CD4-positive, alpha-beta T cell treated with Interferon gamma for 1 hour (primary cell): ENCODE data around the gene ECPAS.
"Not testable (repeated sequence)": the region's sequence is repeated elsewhere in the genome, so short reads cannot be mapped to it uniquely, and the experiment has no call there.

Experiments
- DNase-seq: peaks from one replicate; pipeline ENCODE4 v3.0.0-alpha.2; 2020

Gene ECPAS

DNA sequence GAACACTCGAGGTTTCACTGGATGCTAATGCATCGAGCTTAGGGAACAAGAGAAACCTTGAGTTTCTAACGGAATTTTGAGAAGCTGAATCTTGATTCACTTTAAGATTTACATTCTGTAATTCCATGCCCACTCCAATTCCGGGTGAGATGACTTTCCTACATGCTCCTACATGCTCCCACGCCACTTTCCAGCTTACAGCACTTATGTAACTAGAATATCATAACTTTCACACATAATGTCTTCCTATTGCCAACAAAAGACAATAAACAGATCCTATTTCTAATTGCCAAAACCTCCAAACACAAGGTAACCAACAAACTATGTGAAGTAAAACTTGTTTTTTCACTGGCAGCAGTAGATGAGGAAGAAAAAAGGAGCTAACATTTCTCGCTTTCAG, 72.9 kb downstream of the ECPAS start:
- no peak for DNase-seq

DNA sequence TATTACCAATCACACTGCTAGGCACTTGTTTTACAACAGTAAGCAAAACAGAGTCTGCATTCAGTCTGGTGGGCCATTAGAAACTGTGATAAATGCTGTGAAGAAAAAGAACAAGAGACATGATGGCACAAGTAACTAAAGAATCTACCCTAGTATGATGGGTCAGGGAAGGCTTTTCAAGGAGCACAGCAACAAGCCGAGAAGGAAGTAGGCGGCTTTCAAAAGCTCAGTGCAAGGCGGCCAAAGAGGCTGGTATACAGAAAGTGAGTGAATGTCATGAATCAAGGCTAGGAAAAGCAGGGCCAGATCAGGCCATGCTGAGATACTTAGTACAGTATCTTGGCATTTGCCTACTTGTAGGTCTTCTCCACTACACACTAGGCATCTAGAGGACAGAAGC, 76.4 kb downstream of the ECPAS start:
- no peak for DNase-seq

- DNase-seq, result no peak
Observed at GRCh38 chr9:111405701-111406100, 78.5 kb downstream of the ECPAS start.

GRCh38 chr9:111401486-111401885, 82.7 kb downstream of the ECPAS start:
- DNase-seq, result not testable (repeated sequence)

DNA sequence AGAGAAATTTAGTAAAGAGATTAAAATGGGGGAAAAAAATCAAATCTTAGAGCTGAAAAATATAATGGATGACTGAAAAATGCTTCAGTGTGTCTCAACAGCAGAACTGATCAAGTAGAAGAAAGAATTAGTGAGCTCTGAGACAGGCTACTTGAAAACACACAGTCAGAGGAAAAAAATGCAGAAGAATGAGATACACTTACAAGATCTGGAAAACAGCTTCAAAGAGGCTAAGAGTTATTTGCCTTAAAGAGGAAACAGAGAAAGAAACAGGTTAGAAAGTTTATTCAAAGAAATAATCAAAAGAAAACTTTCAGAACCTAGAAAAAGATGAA, 83.7 kb downstream of the ECPAS start:
- DNase-seq, result no peak

- no peak for DNase-seq
Observed at GRCh38 chr9:111399772-111400563, 84.2 kb downstream of the ECPAS start.

DNA sequence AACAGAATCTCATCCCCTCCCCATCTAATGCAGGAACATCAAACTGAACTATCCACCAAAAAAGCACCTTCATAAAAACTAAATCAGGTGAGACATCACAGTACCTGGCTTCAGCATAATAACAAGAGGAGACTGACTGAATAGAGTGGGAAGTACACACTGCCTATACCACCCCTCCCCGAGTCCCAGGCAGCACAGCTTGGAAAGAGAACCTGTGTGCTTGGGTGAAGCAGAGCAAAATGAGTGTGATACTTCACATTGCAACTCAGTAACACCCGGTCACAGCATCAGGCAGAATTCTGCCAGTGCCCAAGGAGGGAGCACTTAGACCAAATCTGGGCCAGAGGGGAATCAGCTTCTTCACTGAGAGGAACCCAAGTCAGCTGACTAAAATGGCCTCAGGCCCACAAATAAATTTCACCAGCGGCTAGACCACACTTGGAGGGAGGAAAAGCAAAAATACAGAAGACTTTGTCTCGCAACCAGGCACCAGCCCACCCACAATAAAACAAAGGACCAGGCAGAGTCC, 84.9 kb downstream of the ECPAS start:
- DNase-seq, result no peak

DNA sequence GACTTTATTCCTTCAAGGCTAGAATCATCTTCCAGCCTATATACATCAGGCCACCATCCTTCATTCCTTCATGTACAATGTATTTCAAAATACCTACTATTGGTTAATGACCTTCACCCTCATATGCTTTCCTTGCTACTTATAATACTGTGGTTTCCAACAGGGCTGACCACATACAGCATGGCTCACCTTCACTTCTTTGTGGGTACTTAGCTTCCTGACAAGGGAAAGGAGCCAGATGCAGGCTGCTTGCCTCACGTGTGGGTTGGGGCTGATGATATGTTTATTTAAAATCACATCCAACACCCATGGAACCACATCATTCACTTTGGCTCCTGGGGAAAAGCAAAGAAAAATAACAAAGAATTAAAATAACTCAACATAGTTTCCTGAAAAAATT, 90.2 kb downstream of the ECPAS start:
- DNase-seq, result no peak

- DNase-seq, result no peak
Observed at GRCh38 chr9:111389406-111389805, 94.8 kb downstream of the ECPAS start.

GRCh38 chr9:111386386-111386785, 97.8 kb downstream of the ECPAS start:
- no peak for DNase-seq

- DNase-seq, result no peak
Observed at GRCh38 chr9:111381006-111381405, 103.2 kb downstream of the ECPAS start.

DNA sequence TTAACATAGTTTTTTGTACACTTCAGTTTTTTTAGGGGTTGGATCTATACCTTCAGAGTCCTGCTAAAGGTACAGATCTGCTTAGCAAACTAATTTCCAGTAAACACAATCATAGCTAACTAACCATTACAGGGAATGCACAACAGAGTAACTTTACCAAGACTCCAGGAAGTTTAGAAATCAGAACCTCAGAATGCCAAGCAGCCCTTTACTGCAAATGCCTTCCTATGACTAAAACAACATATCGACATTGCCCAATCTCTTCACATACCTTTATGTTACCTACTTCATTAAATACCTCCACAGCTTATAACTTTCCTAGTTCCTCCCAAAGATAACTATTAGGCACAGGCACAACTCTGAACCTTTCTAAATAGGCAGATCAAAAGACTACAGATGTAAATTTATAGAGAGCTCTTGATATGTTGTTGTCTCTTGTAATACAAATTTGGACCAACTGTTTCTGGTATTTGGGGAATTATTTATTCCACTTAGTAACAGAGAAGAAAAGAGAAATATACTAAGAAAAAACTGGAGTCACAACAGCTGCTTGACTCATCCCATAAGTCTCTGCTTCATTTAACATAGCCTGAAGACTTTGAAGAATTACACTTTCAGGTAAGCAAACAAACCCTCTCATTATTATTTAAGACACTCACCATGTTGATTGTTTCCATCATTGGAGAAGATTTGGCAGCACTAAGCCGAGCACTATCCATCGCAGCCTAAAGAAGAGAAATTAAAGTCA, 108.2 kb downstream of the ECPAS start:
- DNase-seq, result no peak

GRCh38 chr9:111375062-111375461, 109.1 kb downstream of the ECPAS start:
- DNase-seq, result no peak

- DNase-seq, result no peak
Observed at GRCh38 chr9:111372297-111372696, 111.9 kb downstream of the ECPAS start.

- DNase-seq, result no peak
Observed at GRCh38 chr9:111366978-111367377, 117.2 kb downstream of the ECPAS start.

DNA sequence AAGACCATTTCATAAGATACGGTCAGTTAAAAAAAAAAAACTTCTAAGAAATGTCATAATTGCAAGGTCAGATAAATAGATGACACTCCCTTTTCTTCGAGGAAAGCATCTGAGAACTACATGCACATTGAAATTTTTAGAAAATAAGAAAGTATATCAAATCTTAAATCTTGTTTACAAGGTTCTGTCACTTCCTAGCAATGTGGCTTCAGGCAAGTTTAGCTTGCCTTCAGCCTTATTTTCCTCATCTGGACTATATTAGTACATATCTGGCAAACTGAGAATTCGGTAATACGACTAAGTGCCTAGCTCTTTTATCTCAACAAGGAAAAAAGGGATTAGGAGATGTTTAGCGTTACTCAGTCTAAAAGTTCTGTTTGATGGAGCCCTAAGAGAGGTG, 121.7 kb downstream of the ECPAS start:
- no peak for DNase-seq

DNA sequence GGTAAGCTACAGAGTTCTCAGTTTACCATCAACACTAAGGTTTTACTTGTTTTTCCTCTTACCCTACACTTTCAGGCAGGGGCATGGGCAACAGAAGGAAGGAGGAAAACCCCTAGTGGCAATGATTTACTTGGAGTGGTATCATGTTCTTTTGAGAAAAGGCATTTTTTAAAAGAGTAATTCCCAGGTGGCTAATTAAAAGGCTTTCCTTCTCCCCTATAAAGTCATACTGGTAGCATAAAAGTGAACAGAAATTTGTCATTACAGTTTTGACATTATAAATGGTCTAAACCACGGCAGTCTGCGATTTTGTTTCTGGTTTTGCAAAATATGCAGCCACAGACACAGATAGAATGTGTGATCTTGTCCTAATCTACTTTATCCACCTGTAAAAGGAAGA, 123.3 kb downstream of the ECPAS start:
- no peak for DNase-seq

GRCh38 chr9:111356481-111357244, 127.5 kb downstream of the ECPAS start:
- DNase-seq, result no peak

DNA sequence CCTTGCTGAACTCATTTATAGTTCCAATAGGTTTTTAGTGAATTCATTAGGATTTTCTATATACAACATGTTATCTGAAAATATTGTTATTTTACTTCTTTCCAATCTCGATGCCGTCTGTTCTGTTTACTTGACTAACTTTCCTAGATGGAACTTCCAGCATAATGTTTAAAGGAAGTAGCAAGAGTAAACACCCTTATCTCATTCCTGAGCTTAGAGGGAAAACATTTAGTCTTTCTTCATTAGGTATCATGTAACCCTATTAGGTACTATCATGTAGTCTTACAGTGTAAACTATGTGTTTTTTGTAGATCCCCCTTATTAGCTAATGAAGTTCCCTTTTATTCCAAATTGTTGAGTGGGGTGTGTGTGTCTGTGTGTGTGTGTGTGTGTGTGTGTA, 131.6 kb downstream of the ECPAS start:
- DNase-seq, result no peak

DNA sequence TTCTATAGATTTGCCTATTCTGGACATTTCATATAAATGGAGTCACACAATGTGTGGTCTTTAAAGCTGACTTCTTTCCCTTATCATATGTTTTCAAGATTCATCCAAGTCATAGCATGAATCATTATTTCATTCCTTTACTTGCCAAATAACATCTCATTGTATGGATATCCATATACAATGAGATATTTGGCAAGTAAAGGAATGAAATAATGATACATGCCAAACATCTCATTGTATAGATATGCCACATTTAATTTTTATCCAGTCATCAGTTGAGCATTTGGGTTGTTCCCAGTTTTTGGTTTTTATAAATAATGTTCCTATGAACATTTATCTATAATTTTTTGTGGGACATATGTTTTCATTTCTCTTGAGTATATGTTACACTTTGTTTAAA, 133.6 kb downstream of the ECPAS start:
- no peak for DNase-seq

DNA sequence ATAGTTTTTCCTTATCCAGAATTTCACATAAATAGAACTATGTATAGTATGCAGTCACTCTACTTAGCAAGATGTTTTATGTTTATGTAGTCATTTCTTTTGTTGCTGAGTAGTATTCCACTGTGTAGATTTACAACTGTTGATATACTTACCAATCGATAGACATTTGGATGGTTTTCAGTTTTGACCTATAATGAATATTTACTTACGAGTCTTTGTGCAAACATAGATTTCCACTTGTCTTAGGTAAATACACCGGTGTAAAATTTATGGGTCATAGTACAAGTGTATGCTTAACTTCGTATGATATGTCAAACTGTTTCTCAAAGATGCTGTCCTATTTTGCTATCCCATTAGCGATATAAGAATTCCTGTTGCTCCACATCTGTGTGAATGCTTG, 134.4 kb downstream of the ECPAS start:
- DNase-seq, result no peak

- no peak for DNase-seq
Observed at GRCh38 chr9:111348821-111349271, 135.3 kb downstream of the ECPAS start.

DNA sequence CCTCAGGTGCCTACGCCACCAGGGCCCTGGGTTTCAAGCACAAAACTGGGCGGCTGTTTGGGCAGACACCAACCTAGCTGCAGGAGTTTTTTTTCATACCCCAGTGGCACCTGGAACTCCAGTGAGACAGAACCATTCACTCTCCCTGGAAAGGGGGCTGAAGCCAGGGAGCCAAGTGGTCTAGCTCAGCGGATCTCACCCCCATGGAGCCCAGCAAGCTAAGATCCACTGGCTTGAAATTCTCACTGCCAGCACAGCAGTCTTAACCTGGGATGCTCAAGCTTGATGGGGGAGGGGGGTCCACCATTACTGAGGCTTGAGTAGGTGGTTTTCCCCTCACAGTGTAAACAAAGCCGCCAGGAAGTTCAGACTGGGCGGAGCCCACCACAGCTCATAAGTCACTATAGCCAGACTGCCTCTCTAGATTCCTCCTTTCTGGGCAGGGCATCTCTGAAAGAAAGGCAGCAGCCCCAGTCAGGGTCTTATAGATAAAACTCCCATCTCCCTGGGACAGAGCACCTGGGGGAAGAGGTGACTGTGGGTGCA, 149.8 kb downstream of the ECPAS start:
- not testable (repeated sequence) for DNase-seq
